Activated CD4-positive, alpha-beta T cell treated with anti-CD3 and anti-CD28 coated beads, Interleukin-2, Interleukin-4, amounts not matched to agents 100 ng/mL and 50 ng/mL, durations not matched to agents 16 hours and 8 hours (primary cell): ENCODE measurements around the gene DYNLT2.

Experiments used
- DNase-seq: peaks from one replicate; pipeline ENCODE4 v3.0.0-alpha.2; 2020; ENCODE audit warnings: low spot score

The DYNLT2 gene, protein sequence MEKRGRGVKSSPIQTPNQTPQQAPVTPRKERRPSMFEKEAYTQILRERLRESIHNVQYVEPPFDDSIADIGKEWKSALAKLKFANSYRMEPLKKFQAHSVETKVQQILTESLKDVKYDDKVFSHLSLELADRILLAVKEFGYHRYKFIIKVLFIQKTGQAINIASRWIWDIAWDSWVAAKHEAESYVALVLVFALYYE

DNA sequence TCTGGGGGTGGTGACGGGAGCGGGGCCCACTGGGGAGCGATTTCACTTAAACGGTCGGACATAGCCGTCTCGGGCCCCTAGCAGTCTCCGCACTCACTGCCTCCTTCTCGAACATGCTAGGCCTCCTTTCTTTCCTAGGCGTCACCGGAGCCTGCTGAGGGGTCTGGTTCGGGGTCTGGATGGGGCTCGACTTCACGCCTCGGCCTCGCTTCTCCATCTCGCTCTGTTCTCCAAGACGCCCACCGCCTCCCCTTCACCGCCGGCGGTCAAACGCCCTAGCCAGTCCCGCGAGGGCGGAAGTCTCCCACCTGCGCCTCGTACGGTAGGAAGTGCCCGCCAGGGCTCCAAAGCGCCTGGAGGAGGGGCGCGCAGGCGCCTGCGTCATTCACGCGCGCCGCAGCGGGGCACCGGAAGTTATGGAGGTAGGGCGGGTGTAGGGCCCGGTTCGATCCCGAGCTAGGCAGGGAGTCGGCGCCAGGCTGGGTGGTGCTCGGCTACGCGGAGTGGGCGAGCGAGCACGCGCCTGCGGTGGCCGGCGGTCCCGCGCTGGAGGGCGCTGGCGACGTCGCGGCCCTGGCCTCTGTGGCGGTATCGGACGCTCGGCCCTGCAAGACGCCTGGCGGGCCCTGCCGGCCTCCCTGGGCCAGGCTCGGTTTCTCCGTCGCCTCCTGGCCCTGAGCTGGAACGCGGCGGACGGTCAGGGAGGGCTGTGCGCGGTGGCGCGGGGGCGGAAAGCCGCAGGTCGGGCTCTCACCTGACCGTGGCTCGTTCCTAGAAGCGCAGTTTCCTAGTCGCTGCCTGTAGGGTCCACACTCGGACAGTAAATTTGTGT, at the start of gene DYNLT2, which contains the start of gene ERMARD:
Gene DYNLT2, minus strand, starts transcription at position 331 of the 832 bp plus-strand sequence. Its CDS starts 114 bp downstream, at position 217.
Gene ERMARD, plus strand, starts transcription at position 381 of the 832 bp plus-strand sequence. Its CDS starts 36 bp downstream, at position 417.
- DNase-seq = peak; percentile 94

DNA sequence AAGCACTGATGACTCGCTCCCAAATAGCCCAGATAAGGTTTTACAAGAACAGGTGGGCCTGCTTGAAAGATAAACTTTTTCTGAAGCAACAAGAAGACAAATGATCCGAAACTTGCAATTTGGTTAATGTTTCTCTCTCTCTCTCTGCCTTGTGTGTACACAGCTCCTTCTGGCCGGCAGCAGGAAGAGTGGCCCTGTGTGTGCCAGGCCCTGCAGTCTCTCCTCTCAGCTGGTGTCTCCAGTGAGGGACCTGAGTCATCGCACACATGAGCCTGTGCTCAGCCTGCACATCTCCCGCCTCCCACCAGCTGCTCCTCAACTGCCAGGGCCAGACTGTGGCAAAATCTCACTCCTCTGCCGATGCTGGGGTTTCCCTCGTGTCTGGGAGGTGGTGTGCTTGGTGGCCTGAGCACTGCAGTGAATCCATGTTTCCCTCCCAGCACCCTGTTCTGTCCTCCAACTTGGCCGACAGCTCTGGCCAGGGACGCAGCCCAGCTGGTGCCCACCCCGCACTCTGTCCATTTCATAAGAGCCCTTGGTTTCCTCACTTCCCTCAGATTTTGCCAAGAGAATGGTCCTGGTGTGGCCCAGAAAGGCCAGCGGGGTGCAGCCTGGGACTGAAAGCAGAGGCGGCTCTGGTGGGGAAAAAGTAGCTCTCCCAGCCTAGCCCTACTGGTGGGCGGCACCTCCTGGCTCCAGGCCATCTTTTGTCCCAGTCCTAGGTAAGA, 49.5 kb upstream of the DYNLT2 start:
- DNase-seq = no peak

DNA sequence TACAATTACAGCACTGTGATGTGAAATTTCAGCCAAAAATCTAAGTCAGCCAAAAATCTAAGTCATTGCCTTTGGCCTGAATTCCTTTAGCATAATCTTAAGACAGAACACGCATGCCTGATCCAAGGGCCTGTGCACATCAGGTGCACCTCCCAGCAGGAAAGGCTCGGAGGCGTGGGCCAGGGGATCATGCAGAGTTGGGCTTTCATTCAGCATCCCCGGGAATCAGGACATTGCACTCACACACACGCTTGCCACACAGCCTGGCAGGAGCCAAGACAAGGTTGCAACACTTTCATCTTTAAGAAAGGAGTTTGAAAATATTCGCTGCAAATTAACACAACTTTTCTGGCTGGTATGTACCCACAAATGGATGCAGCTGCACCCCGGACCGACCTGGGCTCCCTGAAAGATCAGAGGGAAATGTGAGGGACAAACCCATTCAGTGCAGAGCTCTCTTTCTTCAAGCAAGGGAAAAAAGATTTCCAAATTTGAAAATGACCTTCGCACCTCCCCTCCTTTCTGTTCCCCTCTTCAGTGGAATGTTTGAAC, 48.8 kb upstream of the DYNLT2 start:
- no peak for DNase-seq

DNA sequence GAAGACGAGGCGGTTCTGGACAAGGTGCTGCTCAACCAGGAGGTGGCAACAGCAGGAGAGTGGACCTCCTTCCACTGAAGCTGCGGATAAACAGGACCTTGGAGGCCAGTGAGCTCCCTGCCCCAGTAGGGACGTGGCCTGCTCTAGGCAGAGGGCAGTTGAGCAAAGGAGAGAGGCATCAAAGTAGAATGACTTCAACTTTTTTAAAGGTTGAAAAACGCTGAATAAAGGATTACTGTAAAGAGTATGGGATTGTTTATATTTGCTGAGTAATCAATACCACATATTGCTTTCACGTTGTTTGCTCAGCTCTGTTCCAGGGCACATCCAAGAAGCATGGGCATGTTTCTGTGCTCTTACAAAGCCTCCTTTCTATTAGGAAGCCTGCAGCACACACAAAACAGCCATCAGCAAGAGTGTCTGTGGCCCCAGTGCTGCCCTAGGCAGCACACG, 48.1 kb upstream of the DYNLT2 start:
- no peak for DNase-seq

DNA sequence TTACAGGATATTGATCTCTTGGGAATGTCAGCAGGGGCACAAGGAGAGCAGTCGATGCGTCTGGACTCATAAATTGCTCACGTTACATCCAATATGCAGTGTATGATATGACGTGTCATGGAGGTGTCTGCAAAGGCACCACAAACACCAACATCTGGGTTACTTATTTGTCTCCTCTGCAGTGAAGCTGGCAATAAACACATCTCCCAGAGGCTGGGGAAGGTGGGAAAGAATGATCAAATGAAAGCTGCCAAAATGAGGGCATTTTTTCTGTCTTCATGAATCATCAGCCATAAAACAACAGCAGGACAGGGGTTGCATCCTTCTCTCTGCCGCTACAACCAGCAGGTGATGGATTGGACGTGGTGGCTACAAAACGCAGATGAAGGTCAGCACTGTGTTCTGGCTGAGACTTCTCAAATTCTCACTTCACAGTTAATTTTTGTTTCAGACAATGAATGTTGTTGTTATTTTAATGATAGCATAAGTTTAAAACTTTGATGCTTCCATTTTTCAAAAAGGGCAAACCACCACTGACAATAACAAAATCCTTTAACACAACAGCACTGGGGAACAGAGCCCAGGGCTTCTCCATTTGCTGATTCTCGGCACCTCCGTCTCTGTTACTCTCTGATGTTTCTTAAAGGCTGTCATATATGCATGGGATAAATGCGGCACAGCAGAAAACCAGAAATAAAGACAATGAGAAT, 47.5 kb upstream of the DYNLT2 start:
- no peak for DNase-seq

DNA sequence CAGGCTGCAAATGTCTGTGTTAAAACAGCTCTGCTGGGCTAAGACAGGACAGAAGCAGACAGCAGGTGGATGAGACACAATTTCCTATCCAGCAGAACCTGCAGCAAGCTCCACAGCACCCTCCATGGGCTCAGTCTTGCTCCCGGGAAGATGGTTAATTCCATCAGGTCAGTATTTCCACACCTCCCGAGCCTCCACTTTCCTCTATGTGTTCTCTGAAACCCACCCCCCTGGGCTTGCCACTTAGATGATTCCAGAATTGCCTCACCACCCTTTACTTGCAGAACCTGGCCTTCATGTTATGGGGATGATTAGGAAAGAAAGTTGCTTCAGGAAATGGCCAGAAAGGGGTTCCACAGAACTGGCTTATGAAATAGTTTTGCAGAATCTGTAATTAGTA, 43.8 kb upstream of the DYNLT2 start:
- no peak for DNase-seq

DNA sequence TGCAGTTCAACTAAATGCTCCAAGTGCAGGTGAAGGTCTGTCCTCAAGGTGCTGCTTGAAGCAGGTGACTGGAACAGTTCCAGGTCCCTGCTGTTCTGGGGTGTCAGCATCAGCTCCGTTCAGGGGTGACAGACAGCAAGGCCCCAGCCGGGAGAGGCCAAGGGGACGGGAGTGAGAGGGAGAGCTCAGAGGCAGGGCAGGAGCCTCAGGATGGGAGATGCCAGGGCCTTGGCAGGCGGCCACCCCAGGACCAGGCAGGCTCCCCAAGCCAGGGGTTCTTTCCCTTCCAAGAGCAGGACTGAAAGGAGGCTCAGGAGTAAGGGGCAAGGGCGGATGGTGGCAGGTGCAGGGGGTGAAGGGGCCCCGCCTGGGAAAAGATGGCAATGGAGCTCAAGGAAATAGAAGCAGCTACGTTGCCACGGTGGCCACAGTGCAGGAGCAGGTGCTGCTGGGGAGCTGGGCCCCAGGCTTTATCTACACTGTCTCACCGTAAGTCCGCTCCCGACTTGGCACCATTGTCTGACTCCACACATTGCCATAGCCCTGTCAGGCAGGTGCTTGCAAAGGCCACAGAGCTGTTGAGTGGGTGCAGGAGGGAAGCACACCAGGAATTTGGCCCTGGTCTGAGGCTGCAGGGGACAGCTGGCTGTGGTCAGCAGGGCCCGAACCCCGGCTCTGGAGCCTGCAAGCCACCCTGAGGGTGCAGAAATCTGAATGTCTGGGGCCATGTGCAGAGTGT, 43.1 kb upstream of the DYNLT2 start:
- no peak for DNase-seq

DNA sequence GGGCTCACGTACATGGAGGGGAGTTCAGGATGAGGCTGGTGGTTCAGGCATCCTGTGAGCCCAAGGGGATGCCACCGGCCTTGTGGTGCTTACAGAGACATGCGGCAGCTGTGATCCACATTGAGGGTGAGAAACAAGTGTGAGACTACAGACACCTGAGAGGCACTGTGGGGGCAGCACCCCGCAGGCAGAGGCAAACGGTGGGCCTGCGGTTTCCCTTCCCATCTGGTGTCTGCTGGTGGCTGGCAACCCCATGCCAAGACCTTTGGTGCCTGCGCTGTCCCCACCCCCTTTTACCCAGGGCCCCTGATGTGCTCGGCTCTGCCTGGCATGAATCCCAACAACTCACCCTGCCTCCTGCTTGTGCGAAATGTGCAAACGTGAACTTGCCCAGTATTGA, 42.0 kb upstream of the DYNLT2 start:
- no peak for DNase-seq

DNA sequence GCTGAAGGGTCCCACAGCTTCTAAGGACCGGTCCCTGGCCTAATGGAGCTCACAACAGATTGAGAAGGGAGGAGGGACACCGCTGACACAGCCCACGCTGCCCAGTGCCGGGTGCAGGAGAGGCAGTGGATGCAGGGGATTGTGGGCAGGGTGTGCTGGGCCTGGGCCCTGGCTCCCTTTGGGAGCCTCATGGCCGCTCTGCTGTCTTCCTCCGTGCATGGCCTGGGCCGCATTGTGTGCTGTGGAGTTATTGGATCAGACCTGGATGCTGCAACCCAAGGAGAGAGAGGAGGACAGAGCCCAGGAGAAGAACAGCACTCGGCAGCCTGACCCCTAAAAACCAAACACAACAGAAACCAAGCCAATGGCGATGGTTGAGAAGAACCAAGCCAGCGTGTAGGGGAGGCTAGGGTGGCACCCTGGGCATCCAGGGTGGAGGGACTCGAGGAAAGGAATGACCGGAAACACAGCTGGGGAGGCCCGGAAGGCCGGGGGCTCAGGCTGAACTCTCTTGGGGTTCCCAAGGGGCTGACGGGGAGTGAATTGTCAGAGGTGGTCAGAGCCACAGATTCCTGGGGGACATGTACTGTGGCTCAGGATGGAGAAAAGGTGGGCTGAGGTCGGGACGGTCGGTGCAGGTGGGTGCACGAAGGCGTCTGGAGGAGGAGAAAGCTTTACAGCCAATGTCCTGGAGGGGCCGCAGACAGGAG, 41.1 kb upstream of the DYNLT2 start:
- DNase-seq = no peak

DNA sequence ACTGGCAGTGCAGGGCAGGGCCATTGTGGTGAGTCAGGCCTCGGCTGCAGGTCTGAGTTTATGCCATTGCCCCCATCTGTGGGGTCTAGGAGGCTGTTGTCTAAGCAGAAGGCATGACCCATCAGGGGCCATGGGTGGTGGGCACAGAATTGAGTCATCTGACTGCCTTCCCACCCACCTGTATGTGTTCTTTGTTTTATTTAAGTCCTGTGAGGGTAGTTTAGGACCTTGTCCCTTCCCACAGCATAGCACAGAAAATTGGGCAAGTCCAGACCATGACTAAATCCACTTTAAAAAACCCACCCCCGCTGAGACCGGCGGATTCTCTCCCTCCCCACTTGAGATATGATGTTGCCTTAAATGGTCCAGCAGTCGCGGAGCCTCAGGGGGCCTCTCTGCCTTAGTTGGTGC, 40.4 kb upstream of the DYNLT2 start:
- no peak for DNase-seq

DNA sequence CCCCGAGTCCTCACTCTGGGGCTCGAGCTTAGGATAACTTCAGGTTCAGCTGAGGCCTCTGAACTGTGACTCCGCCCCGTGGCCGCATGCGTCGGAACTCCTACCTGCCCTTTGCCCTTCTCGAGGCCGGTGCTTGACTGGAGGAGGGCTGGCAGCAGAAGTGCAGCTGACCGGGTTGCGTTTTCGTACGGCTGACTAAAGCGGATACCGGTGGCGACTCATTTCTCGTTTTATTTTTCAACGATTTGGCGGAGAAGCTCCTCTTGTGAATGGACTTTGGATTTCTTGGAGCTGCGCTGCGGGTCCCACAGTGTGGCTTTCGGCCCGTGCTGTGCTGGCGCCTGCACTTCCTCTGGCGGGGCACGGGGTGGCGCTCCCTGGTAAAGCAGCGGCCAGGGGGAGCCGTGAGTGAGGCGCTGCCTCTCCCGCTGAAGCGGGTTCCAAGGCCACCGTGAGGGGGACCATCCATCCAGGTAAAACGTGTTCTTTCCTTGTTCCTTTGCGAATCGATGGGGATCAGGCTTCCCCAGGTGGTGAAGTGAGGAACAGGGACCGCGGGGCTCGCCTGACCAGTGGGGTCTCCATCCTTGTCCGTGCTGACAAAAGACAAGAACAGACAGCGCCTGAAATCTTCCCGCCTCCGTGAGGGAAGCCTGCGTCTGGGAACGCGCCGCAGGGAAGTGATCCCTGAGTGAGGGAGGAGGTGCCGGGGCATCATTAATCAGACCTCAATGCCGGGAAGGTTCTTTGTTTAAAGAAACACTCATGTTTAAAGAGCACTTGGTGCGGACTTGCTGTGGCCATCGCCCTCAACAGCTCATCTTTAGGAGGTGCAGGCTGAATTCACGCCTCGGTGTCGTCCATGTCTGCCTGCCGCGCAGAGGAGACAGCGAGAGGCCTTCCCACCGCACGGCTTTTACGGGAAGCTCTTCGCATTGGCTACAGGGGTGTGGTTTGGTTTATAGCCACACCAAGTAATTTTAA, 38.9 kb upstream of the DYNLT2 start:
- peak; percentile 75 for DNase-seq

DNA sequence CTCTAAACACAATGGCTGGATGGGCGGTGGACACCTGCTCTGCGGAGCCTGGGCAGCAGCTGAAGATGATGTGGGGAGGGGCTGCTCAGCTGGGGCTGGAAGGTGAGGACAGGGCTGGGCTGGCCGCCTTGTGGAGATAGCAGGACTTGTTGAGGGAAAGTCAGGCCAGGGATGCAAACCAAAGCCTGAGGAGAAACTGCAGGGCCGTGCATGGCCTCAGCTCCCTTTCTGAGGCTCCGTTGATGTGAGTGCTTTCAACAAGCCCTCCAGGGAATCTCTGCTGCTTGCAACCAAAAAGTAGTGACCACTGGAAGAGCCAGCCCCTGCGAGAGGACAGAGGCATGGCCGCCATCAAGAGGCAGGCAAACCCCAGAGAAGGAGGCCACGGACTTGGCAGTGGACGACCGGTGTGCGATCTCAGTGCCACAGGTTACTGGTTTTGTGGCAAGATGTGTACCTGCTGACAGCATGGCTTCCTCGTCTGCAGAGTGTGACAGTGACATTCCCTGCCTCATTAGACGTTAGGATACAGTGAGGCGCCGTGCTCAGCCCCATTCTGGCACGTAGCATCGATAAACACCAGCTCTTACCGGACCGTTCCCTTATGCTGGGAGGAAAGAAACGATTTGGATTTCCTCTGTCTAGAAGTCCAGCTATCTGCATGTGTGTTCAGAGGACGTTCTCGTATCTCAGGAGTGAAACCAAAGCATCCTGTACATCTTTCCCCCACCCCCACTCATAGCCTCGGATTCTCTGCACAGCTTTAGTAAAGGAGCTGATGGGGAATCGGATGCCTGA, 38.0 kb upstream of the DYNLT2 start:
- no peak for DNase-seq

DNA sequence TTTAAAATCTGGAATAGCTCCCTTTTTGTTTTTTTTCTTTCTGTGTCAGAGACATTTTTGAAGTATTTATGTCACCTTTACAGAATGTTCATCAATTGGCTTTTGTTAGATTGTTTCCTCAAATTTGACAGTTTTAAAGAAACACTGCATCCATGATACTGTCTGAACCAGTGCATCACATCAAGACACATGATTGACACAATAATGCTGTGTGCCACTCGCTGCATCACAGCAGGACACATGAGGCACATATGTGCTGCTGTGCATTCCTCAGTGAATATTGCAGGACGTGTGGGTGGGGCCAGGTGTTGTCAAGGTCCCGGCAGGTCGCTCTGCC, 37.4 kb upstream of the DYNLT2 start:
- no peak for DNase-seq

DNA sequence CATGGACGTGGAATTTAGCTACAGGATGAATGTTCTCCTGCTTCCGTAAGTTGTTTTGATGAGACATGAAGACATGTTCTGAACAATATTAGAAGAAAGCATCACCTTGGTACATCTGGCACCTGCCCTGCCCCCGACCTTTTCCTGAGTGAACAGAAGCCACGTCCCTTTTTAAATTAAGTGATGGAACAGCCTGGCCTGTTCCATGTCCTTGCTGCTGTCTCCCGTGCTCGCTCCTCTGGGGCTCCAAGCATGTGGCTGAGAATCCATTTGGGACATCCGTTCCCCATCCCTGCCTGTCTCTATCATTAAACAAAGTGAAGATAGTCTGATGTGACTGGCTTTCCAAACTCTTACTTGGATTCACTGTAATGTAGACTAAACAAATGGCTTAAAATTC, 36.4 kb upstream of the DYNLT2 start:
- DNase-seq = no peak

DNA sequence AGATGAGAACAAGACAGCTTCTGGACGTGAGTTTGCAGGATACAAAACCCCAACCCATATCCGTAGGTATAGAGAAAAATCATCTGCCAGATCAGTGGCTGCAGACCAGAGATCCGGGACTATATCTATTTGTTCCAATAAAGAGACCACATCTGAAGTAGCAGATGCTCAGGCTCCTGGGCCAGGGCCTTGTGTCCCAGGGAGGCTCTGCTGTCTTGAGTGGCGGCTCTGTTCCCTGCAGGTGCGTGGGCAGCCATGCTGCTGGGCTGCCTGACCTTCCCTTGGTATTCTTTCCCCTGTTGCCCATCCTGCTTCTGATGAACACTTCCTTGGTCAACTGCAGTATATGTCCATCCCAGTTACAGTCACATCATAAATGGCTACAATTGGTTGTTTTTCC, 35.0 kb upstream of the DYNLT2 start:
- DNase-seq = no peak

DNA sequence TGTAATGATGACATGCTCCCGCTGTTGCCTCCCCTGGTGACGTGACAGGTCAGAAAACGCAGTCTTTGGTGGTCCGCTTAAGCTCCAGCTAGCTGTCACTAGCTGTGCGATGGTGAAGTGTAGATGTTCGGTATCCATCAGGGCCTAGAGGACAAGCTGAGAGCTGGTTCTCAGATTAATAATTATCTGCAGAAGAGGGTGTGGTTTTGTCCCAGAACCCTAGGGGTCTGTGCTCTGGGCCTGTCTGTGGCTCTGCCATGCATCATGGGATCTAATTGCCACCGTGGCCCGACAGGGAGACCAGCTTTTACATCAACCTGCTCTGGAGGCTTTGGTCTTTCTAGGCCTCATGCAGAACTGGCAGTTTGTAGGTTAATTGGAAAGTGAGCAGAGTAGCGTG, 34.2 kb upstream of the DYNLT2 start:
- DNase-seq = no peak

DNA sequence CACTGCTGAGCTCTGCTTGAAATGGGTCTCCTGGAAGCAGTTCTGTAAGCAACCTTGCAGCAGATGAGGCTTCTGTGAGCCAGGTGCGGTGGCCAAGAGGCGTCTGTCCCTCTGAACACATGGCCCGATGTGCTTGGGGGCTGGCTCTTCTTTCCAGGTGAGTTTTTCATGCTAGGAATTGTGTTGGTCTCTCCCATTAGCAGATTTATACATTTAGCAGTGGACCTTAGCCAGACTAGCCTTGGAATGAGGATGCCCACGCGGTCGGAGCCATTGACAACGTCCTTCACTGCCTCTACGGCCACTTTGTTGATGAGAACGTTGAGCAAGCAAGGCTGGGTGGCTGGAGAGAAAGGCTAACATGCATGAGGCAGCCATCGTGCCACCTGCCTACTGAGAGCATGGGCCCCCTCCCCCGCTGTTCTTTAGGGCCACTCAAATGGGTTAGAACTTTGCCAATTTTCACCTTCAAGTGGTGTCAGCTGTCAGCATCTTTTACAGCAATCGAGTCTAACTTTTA, 33.5 kb upstream of the DYNLT2 start:
- DNase-seq = no peak
